ENCODE measurements around the gene GRK3.

GRCh38 chr22:25695146-25695545, 130.7 kb downstream of the GRK3 start:
- TF ChIP-seq CTCF (conservative IDR thresholded peaks at IDR 0.05; ENCODE audit: low read depth, low read length) (no peak), EZH2 (IDR thresholded peaks at IDR 0.05; ENCODE audit: borderline replicate concordance, low read depth, low read length, poor library complexity, severe bottlenecking) (no peak)

Measured in A673 (cell line).